Uterus (tissue), 4 donors: ENCODE results near the gene CYP2U1. TPM values are rescaled to one million over a fixed set of nuclear protein-coding genes. Genes with fewer than 3 reads are reported as not detected.

Source experiments
- DNase-seq, 2 donors: peaks; one replicate each; pipeline ENCODE4 v3.0.0-alpha.2; 2019 to 2020
- H3K27ac ChIP-seq, 2 donors: fragments of 200-600 bp; sonication (generic); 1 replicate in 1 of 2; 2 replicates in 1 of 2; pipeline ENCODE4 v1.5.1; 2016 to 2018
- H3K27me3 ChIP-seq, 2 donors: fragments of 200-600 bp; sonication (generic); one replicate each; pipeline ENCODE4 v1.5.1; 2018 to 2019; ENCODE audit warnings: control low read depth in 1 of 2
- H3K36me3 ChIP-seq, 2 donors: fragments of 200-600 bp; sonication (generic); one replicate each; pipeline ENCODE4 v1.5.1; 2019; ENCODE audit warnings: control low read depth in 1 of 2
- H3K4me1 ChIP-seq, 2 donors: fragments of 200-600 bp; sonication (generic); one replicate each; pipeline ENCODE4 v1.5.1; 2018 to 2019; ENCODE audit warnings: control low read depth in 1 of 2
- H3K4me3 ChIP-seq, 2 donors: fragments of 200-600 bp; sonication (generic); 1 replicate in 1 of 2; 2 replicates in 1 of 2; pipeline ENCODE4 v1.5.1; 2018 to 2019; ENCODE audit warnings: mild to moderate bottlenecking in 1 of 2
- H3K9me3 ChIP-seq, 2 donors: fragments of 200-600 bp; sonication (generic); one replicate each; pipeline ENCODE4 v1.5.1; 2019; ENCODE audit warnings: control low read depth in 1 of 2
- POLR2A ChIP-seq, 2 donors: fragments of 450-650 bp; IDR thresholded peaks; one replicate each; pipeline ENCODE4 v1.6.1; 2016; ENCODE audit warnings: antibody characterized with exemption in 2 of 2, mild to moderate bottlenecking in 1 of 2, moderate library complexity in 1 of 2
- intact Hi-C: fragments of 100-400 bp; cut with DNase I; formaldehyde crosslinking; loops from one replicate; pipeline ENCODE4 v1.15.1; 2023; ENCODE audit warnings: low total_unique reads
- total RNA-seq, 4 donors: library from RNA; depleted of rRNA in 3 of 4; stranded (reverse); fragments of >200 nt in 3 of 4; gene quantifications; one replicate each; pipeline versions ENCODE4 v1.1.0 to v1.2.4, GENCODE V29; 2014 to 2023
- TF ChIP-seq, protein P1 (sequence below), 4 experiments: fragments of 200-600 bp in 2 of 4; fragments of 450-650 bp in 2 of 4; sonication (generic) in 2 of 4; IDR thresholded peaks; one replicate each; pipeline ENCODE4 v1.5.1; 2016 to 2019; ENCODE audit warnings: antibody characterized with exemption in 4 of 4, mild to moderate bottlenecking in 2 of 4, moderate library complexity in 1 of 4
- donor health status: DM: yes; HTN: yes; CAD: no.

The CYP2U1 gene
- total RNA-seq, 4 donors from 2014 or later, result 14.7 to 32.0 (median 20.5) TPM

DNA sequence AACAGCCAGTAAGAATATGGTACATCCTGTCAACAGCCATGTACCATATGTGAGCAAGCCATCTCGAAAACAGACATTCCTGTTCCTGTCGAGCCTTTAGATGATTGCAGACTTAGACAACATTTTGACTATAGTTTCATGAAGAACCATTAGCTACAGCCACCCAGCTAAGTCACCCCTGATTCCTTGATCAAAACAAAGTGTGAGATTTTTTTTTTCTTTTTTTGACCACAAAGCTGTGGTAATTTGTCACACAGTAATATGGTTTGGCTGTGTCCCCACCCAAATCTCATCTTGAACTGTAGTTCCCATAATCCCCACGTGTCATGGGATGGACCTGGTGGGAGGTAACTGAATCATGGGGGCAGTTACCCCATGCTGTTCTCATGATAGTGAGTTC lies 43.2 kb downstream of the CYP2U1 start:
- H3K27me3 ChIP-seq, result no peaks in the 10 kb centered on the region
- H3K4me3 ChIP-seq, result no peak overlapping the region
- no peak for TF ChIP-seq POLR2A (IDR thresholded peaks at IDR 0.05)
- TF ChIP-seq, protein P1, sequence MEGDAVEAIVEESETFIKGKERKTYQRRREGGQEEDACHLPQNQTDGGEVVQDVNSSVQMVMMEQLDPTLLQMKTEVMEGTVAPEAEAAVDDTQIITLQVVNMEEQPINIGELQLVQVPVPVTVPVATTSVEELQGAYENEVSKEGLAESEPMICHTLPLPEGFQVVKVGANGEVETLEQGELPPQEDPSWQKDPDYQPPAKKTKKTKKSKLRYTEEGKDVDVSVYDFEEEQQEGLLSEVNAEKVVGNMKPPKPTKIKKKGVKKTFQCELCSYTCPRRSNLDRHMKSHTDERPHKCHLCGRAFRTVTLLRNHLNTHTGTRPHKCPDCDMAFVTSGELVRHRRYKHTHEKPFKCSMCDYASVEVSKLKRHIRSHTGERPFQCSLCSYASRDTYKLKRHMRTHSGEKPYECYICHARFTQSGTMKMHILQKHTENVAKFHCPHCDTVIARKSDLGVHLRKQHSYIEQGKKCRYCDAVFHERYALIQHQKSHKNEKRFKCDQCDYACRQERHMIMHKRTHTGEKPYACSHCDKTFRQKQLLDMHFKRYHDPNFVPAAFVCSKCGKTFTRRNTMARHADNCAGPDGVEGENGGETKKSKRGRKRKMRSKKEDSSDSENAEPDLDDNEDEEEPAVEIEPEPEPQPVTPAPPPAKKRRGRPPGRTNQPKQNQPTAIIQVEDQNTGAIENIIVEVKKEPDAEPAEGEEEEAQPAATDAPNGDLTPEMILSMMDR (IDR thresholded peaks at IDR 0.05), result no peak
- no peaks in the 10 kb centered on the region for H3K36me3 ChIP-seq
- H3K4me1 ChIP-seq, result no peaks in the 10 kb centered on the region
- intact Hi-C loops, result no loop called here
- no peak for DNase-seq
- H3K9me3 ChIP-seq, result no peaks in the 10 kb centered on the region
- H3K27ac ChIP-seq, result no peak overlapping the region

- TF ChIP-seq POLR2A (IDR thresholded peaks at IDR 0.05), result no peak
- TF ChIP-seq, protein P1 (IDR thresholded peaks at IDR 0.05), result no peak
- no peaks in the 10 kb centered on the region for H3K27me3 ChIP-seq
- H3K4me1 ChIP-seq, result no peaks in the 10 kb centered on the region
- no peaks in the 10 kb centered on the region for H3K9me3 ChIP-seq
- intact Hi-C loops, result no loop called here
- no peak overlapping the region for H3K27ac ChIP-seq
- no peak for DNase-seq
- H3K4me3 ChIP-seq, result no peak overlapping the region
- H3K36me3 ChIP-seq, result no peaks in the 10 kb centered on the region
These were observed 46.1 kb downstream of the CYP2U1 start for GRCh38 chr4:107977482-107977881.

- H3K4me3 ChIP-seq, result no peak overlapping the region
- DNase-seq, result no peak
- TF ChIP-seq POLR2A (IDR thresholded peaks at IDR 0.05), result no peak
- TF ChIP-seq, protein P1 (IDR thresholded peaks at IDR 0.05), result no peak
- H3K9me3 ChIP-seq, result no peaks in the 10 kb centered on the region
- no peaks in the 10 kb centered on the region for H3K4me1 ChIP-seq
- no peaks in the 10 kb centered on the region for H3K36me3 ChIP-seq
- H3K27me3 ChIP-seq, result no peaks in the 10 kb centered on the region
- H3K27ac ChIP-seq, result no peak overlapping the region
- intact Hi-C loops, result no loop called here
These were observed 46.8 kb downstream of the CYP2U1 start for GRCh38 chr4:107977966-107978705.

GRCh38 chr4:107978716-107979451 lies 47.5 kb downstream of the CYP2U1 start:
- H3K27me3 ChIP-seq, result no peaks in the 10 kb centered on the region
- no peaks in the 10 kb centered on the region for H3K9me3 ChIP-seq
- no peak for DNase-seq
- TF ChIP-seq POLR2A (IDR thresholded peaks at IDR 0.05), result no peak
- TF ChIP-seq, protein P1 (IDR thresholded peaks at IDR 0.05), result no peak
- H3K4me3 ChIP-seq, result no peak overlapping the region
- H3K36me3 ChIP-seq, result no peaks in the 10 kb centered on the region
- H3K27ac ChIP-seq, result no peak overlapping the region
- intact Hi-C loops, result no loop called here
- H3K4me1 ChIP-seq, result no peaks in the 10 kb centered on the region
